MM.1S (cell line): ENCODE data around the gene SLIT1.

ENCODE experiments used
- DNase-seq: peaks from one replicate; pipeline ENCODE4 v3.0.0-alpha.2; 2015
- H2AFZ ChIP-seq: fragments of 300-600 bp; sonication (generic); 2 replicates; pipeline ENCODE4 v1.6.0; 2016; ENCODE audit warnings: antibody characterized with exemption, low read length
- H3F3A ChIP-seq: fragments of 300-600 bp; sonication (generic); 2 replicates; pipeline ENCODE4 v1.6.1; 2016; ENCODE audit warnings: mild to moderate bottlenecking, antibody characterized with exemption, low read length, moderate library complexity, mixed read lengths; ENCODE audit not compliant: insufficient read depth
- H3K27ac ChIP-seq: fragments of 300-600 bp; sonication (generic); 2 replicates; pipeline ENCODE4 v1.5.1; 2016; ENCODE audit warnings: mild to moderate bottlenecking, low read length
- H3K27me3 ChIP-seq: fragments of 300-600 bp; sonication (generic); replicated peaks from 2 replicates; pipeline ENCODE4 v1.6.0; 2016; ENCODE audit warnings: low read length; ENCODE audit not compliant: insufficient read depth
- H3K36me3 ChIP-seq: fragments of 300-600 bp; sonication (generic); replicated peaks from 2 replicates; pipeline ENCODE4 v1.6.1; 2016; ENCODE audit warnings: mild to moderate bottlenecking, low read length, mixed read lengths; ENCODE audit not compliant: insufficient read depth
- H3K4me1 ChIP-seq: fragments of 300-600 bp; sonication (generic); 2 replicates; pipeline ENCODE4 v1.6.1; 2016; ENCODE audit warnings: low read length, mixed read lengths
- H3K4me2 ChIP-seq: fragments of 300-600 bp; sonication (generic); 2 replicates; pipeline ENCODE4 v1.6.0; 2016; ENCODE audit warnings: low read depth, low read length
- H3K4me3 ChIP-seq: fragments of 300-600 bp; sonication (generic); 2 replicates; pipeline ENCODE4 v1.5.1; 2016; ENCODE audit warnings: low read length, mixed read lengths
- H3K79me2 ChIP-seq: fragments of 300-600 bp; sonication (generic); 2 replicates; pipeline ENCODE4 v1.6.1; 2016; ENCODE audit warnings: mixed run types, low read length, mixed read lengths
- H3K9ac ChIP-seq: fragments of 300-600 bp; sonication (generic); 2 replicates; pipeline ENCODE4 v1.6.1; 2016; ENCODE audit warnings: low read length, mixed read lengths
- H3K9me2 ChIP-seq: fragments of 300-600 bp; sonication (generic); replicated peaks from 2 replicates; pipeline ENCODE4 v1.6.1; 2016; ENCODE audit warnings: mild to moderate bottlenecking, low read length, mixed read lengths; ENCODE audit not compliant: insufficient read depth
- H3K9me3 ChIP-seq: fragments of 300-600 bp; sonication (generic); replicated peaks from 2 replicates; pipeline ENCODE4 v1.6.1; 2016; ENCODE audit warnings: mild to moderate bottlenecking, low read length, mixed read lengths; ENCODE audit not compliant: insufficient read depth
- H4K20me1 ChIP-seq: fragments of 300-600 bp; sonication (generic); 2 replicates; pipeline ENCODE4 v1.6.1; 2016; ENCODE audit warnings: mild to moderate bottlenecking, low read length, moderate library complexity, mixed read lengths; ENCODE audit not compliant: insufficient read depth
- CTCF ChIP-seq: fragments of 300-600 bp; sonication (generic); IDR thresholded peaks from 2 replicates; pipeline ENCODE4 v1.5.1; 2016; ENCODE audit warnings: antibody characterized with exemption, low read length, mixed read lengths
- EZH2 ChIP-seq: fragments of 300-600 bp; sonication (generic); optimal IDR thresholded peaks from 2 replicates; pipeline ENCODE3; 2017; ENCODE audit warnings: low read depth, mild to moderate bottlenecking, antibody characterized with exemption, low read length, mixed read lengths
- EZH2phosphoT487 ChIP-seq: fragments of 300-600 bp; sonication (generic); IDR thresholded peaks from 2 replicates; pipeline ENCODE4 v1.6.1; 2018; ENCODE audit warnings: antibody characterized with exemption, low read length

Gene SLIT1

GRCh38 chr10:97210543-97210960 is 24.8 kb upstream of the SLIT1 start:
- H4K20me1 ChIP-seq: no peaks in the 10 kb centered on the region
- no peaks in the 10 kb centered on the region for H3F3A ChIP-seq
- H2AFZ ChIP-seq: no peak overlapping the region
- H3K36me3 ChIP-seq: no peaks in the 10 kb centered on the region
- H3K4me3 ChIP-seq: no peak overlapping the region
- H3K79me2 ChIP-seq: no peaks in the 10 kb centered on the region
- no peaks in the 10 kb centered on the region for H3K9me3 ChIP-seq
- no peak overlapping the region for H3K4me2 ChIP-seq
- DNase-seq: peak; percentile 63
- no peaks in the 10 kb centered on the region for H3K4me1 ChIP-seq
- TF ChIP-seq CTCF (peak; percentile 94), EZH2phosphoT487 (no peak), EZH2 (no peak)
- H3K9me2 ChIP-seq: no peaks in the 10 kb centered on the region
- H3K9ac ChIP-seq: no peak overlapping the region
- H3K27ac ChIP-seq: no peak overlapping the region
- no peaks in the 10 kb centered on the region for H3K27me3 ChIP-seq

GRCh38 chr10:97207756-97208346 is 22.1 kb upstream of the SLIT1 start:
- no peaks in the 10 kb centered on the region for H3K4me1 ChIP-seq
- no peak overlapping the region for H3K4me3 ChIP-seq
- H3F3A ChIP-seq: no peaks in the 10 kb centered on the region
- H3K9ac ChIP-seq: no peak overlapping the region
- no peaks in the 10 kb centered on the region for H3K36me3 ChIP-seq
- H3K4me2 ChIP-seq: no peak overlapping the region
- H3K79me2 ChIP-seq: no peaks in the 10 kb centered on the region
- no peaks in the 10 kb centered on the region for H3K27me3 ChIP-seq
- H3K9me2 ChIP-seq: no peaks in the 10 kb centered on the region
- no peaks in the 10 kb centered on the region for H3K9me3 ChIP-seq
- H3K27ac ChIP-seq: no peak overlapping the region
- H2AFZ ChIP-seq: no peak overlapping the region
- DNase-seq: no peak
- no peak for TF ChIP-seq CTCF
- no peak for TF ChIP-seq EZH2phosphoT487
- no peak for TF ChIP-seq EZH2
- no peaks in the 10 kb centered on the region for H4K20me1 ChIP-seq

GRCh38 chr10:97207131-97207530 is 21.4 kb upstream of the SLIT1 start:
- no peak overlapping the region for H3K4me3 ChIP-seq
- H3F3A ChIP-seq: no peaks in the 10 kb centered on the region
- H3K9me2 ChIP-seq: no peaks in the 10 kb centered on the region
- H3K4me2 ChIP-seq: no peak overlapping the region
- no peak overlapping the region for H2AFZ ChIP-seq
- TF ChIP-seq EZH2phosphoT487 (no peak), EZH2 (no peak), CTCF (no peak)
- H3K79me2 ChIP-seq: no peaks in the 10 kb centered on the region
- no peaks in the 10 kb centered on the region for H3K36me3 ChIP-seq
- H3K4me1 ChIP-seq: no peaks in the 10 kb centered on the region
- no peak for DNase-seq
- no peak overlapping the region for H3K27ac ChIP-seq
- no peaks in the 10 kb centered on the region for H4K20me1 ChIP-seq
- H3K27me3 ChIP-seq: no peaks in the 10 kb centered on the region
- no peak overlapping the region for H3K9ac ChIP-seq
- no peaks in the 10 kb centered on the region for H3K9me3 ChIP-seq
